CD4-positive, alpha-beta memory T cell (primary cell): ENCODE results near the gene ZBP1. TPM values are rescaled to one million over a fixed set of nuclear protein-coding genes. Genes with fewer than 3 reads are reported as not detected.
A peak's percentile ranks its signal among the peaks of the same experiment; 100 is the strongest.

Experiments
- CTCF ChIA-PET: fragments of 350-600 bp; sonication (Branson Sonifier 250); formaldehyde crosslinking; loops from one replicate; lab custom pipeline; 2021; ENCODE audit warnings: inconsistent platforms; ENCODE audit not compliant: partially characterized antibody; lab: Charles Lee
- POLR2A ChIA-PET: fragments of 350-600 bp; sonication (Branson Sonifier 250); formaldehyde crosslinking; loops from one replicate; lab custom pipeline; 2021; ENCODE audit not compliant: partially characterized antibody; lab: Charles Lee
- DNase-seq, 5 donors: peaks; one replicate each; pipeline versions ENCODE4 v3.0.0 to v3.0.0-alpha.2; 2020 to 2022; ENCODE audit warnings: mixed read lengths in 1 of 5
- H3K27ac ChIP-seq: one replicate; pipeline ENCODE4 v1.7.0; 2013; ENCODE audit warnings: low read depth, low read length
- H3K27me3 ChIP-seq: 2 replicates; pipeline ENCODE4 v1.7.0; 2013; ENCODE audit warnings: mild to moderate bottlenecking, low read length, moderate library complexity; ENCODE audit not compliant: insufficient read depth
- H3K36me3 ChIP-seq: 2 replicates; pipeline ENCODE4 v1.7.0; 2013; ENCODE audit warnings: mild to moderate bottlenecking, low read length, moderate library complexity; ENCODE audit not compliant: insufficient read depth
- H3K4me1 ChIP-seq: 2 replicates; pipeline ENCODE4 v1.7.0; 2013; ENCODE audit warnings: mild to moderate bottlenecking, low read length, moderate library complexity; ENCODE audit not compliant: insufficient read depth
- H3K4me3 ChIP-seq, 2 donors: one replicate each; pipeline ENCODE4 v1.7.0; 2013; ENCODE audit warnings: low read length in 2 of 2, mild to moderate bottlenecking in 1 of 2
- H3K9me3 ChIP-seq, 2 donors: one replicate each; pipeline ENCODE4 v1.7.0; 2013; ENCODE audit warnings: low read length in 2 of 2, control low read depth in 1 of 2; ENCODE audit not compliant: control insufficient read depth in 1 of 2
- H3K27ac Mint-ChIP-seq, 7 donors: one replicate each; pipeline ENCODE4 v1.8.0; 2020 to 2021; ENCODE audit warnings: mixed read lengths in 7 of 7, mild to moderate bottlenecking in 6 of 7, inconsistent platforms in 3 of 7, moderate library complexity in 3 of 7
- H3K27me3 Mint-ChIP-seq, 2 donors: one replicate each; pipeline ENCODE4 v1.8.0; 2020 to 2021; ENCODE audit warnings: mixed read lengths in 2 of 2
- H3K36me3 Mint-ChIP-seq, 2 donors: one replicate each; pipeline ENCODE4 v1.8.0; 2020 to 2021; ENCODE audit warnings: mixed read lengths in 2 of 2, inconsistent platforms in 1 of 2, mild to moderate bottlenecking in 1 of 2
- H3K4me1 Mint-ChIP-seq, 4 donors: one replicate each; pipeline ENCODE4 v1.8.0; 2020 to 2021; ENCODE audit warnings: mixed read lengths in 4 of 4, mild to moderate bottlenecking in 1 of 4
- H3K4me3 Mint-ChIP-seq, 8 donors: one replicate each; pipeline ENCODE4 v1.8.0; 2020 to 2021; ENCODE audit warnings: mixed read lengths in 8 of 8, mild to moderate bottlenecking in 7 of 8, moderate library complexity in 6 of 8, inconsistent platforms in 3 of 8
- H3K9me3 Mint-ChIP-seq, 8 donors: one replicate each; pipeline ENCODE4 v1.8.0; 2020 to 2021; ENCODE audit warnings: mixed read lengths in 8 of 8, mild to moderate bottlenecking in 5 of 8, inconsistent platforms in 3 of 8, moderate library complexity in 1 of 8
- intact Hi-C: fragments of 100-400 bp; cut with micrococcal nuclease; formaldehyde crosslinking; loops from one replicate; pipeline ENCODE4 v1.15.1; 2023
- polyA plus RNA-seq, 2 donors: library from polyadenylated mRNA; unstranded; fragments of 300-500 nt; fragmentation: Illumina TruSeq; gene quantifications; one replicate each; pipeline ENCODE4 v1.2.3, GENCODE V29; 2021
- total RNA-seq, 2 experiments: library from RNA; stranded (reverse); gene quantifications; one replicate each; pipeline ENCODE4 v1.2.3, GENCODE V29; 2021

The ZBP1 gene
- total and polyA plus RNA-seq, 4 experiments from 2014 or later = 11.7 to 25.2 (median 19.8) TPM

- H3K4me1 ChIP-seq = no peaks in the 10 kb centered on the region
- peaks cover 10% of the 10 kb centered on the region for H3K27me3 ChIP-seq
- H3K9me3 Mint-ChIP-seq = peaks cover 0 to 2% (median 0%) of the 10 kb centered on the region in 8 donors
- POLR2A ChIA-PET = no interaction called here
- H3K4me3 Mint-ChIP-seq = no peak overlapping the region
- H3K4me1 Mint-ChIP-seq = no peaks in the 10 kb centered on the region
- peaks cover 23 to 36% of the 10 kb centered on the region in 2 donors for H3K27me3 Mint-ChIP-seq
- no peak overlapping the region for H3K27ac ChIP-seq
- no peaks in the 10 kb centered on the region for H3K36me3 ChIP-seq
- H3K36me3 Mint-ChIP-seq = no peaks in the 10 kb centered on the region
- H3K27ac Mint-ChIP-seq = no peak overlapping the region
- no peak for DNase-seq
- CTCF ChIA-PET = no interaction called here
- H3K9me3 ChIP-seq = no peaks in the 10 kb centered on the region
- H3K4me3 ChIP-seq = no peak overlapping the region
- intact Hi-C loops = no loop called here
These were observed 43.3 kb downstream of the ZBP1 start for GRCh38 chr20:57576617-57577550.

DNA sequence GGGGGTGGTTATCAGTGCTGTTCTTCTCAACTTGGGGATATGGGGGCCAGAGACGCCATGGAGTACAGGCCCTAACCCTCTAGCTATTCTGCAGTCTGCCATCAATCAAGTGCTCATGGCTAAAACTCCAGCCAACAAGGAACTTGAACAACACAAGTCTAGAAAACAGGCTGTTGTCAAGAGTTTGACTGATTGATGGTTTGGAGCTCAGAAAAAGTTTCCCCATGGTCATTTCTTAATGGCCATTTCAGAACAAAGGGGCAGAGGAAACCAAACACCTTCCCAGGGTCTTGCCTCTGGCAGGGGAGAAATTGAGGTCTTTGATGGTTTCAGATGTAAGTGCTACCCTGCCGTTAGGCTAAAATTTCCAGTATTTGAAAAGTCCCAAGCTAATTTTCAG lies 44.2 kb downstream of the ZBP1 start:
- no peak for DNase-seq
- ChIA-PET CTCF (no interaction called here), POLR2A (no interaction called here)
- peaks cover 0 to 2% (median 0%) of the 10 kb centered on the region in 8 donors for H3K9me3 Mint-ChIP-seq
- H3K27me3 ChIP-seq = peaks cover 9% of the 10 kb centered on the region
- H3K27ac ChIP-seq = no peak overlapping the region
- no peak overlapping the region for H3K4me3 ChIP-seq
- no peak overlapping the region for H3K4me3 Mint-ChIP-seq
- intact Hi-C loops = no loop called here
- peaks cover 23 to 31% of the 10 kb centered on the region in 2 donors for H3K27me3 Mint-ChIP-seq
- no peaks in the 10 kb centered on the region for H3K36me3 ChIP-seq
- no peaks in the 10 kb centered on the region for H3K4me1 ChIP-seq
- no peaks in the 10 kb centered on the region for H3K9me3 ChIP-seq
- H3K36me3 Mint-ChIP-seq = no peaks in the 10 kb centered on the region
- H3K27ac Mint-ChIP-seq = no peak overlapping the region
- no peaks in the 10 kb centered on the region for H3K4me1 Mint-ChIP-seq

DNA sequence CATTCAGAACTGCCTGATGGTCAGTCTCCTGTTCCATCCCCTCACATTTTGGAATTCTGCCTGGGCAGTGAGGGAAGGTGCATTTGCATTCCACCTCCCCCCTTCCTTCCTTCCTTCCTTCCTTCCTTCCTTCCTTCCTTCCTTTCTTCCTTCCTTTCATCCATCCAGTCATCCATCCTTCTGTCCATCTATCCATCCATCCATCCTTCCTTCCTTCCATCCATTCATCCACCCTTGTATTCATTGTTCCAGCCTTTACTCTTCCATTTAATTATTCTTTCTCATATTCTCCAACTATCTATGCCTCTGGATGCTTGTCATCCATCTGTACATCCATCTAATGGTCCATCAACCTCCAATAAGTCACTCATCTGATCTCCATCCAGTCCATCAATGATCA lies 45.3 kb downstream of the ZBP1 start:
- intact Hi-C loops = no loop called here
- CTCF ChIA-PET = no interaction called here
- no peak overlapping the region for H3K27ac Mint-ChIP-seq

GRCh38 chr20:57573894-57574293 lies 46.3 kb downstream of the ZBP1 start:
- H3K27me3 Mint-ChIP-seq = peaks cover 12 to 23% of the 10 kb centered on the region in 2 donors
- H3K4me3 Mint-ChIP-seq = no peak overlapping the region
- no peaks in the 10 kb centered on the region for H3K36me3 ChIP-seq
- H3K9me3 ChIP-seq = no peaks in the 10 kb centered on the region
- ChIA-PET CTCF (interaction anchor here (1.0 to 1.3 kb wide), 2 partner anchors 8 to 22 kb away, joined by 3 to 4 read pairs; no protein-coding TSS in a partner anchor), POLR2A (no interaction called here)
- no peaks in the 10 kb centered on the region for H3K4me1 Mint-ChIP-seq
- no peaks in the 10 kb centered on the region for H3K4me1 ChIP-seq
- intact Hi-C loops = no loop called here
- no peaks in the 10 kb centered on the region for H3K9me3 Mint-ChIP-seq
- no peak overlapping the region for H3K27ac ChIP-seq
- peaks cover 4% of the 10 kb centered on the region for H3K27me3 ChIP-seq
- DNase-seq = no peak
- no peak overlapping the region for H3K27ac Mint-ChIP-seq
- no peaks in the 10 kb centered on the region for H3K36me3 Mint-ChIP-seq
- no peak overlapping the region for H3K4me3 ChIP-seq

More for the DNA sequence above, 45.3 kb downstream of the ZBP1 start:
- POLR2A ChIA-PET = no interaction called here
- H3K4me3 Mint-ChIP-seq = no peak overlapping the region
- peaks cover 17 to 24% of the 10 kb centered on the region in 2 donors for H3K27me3 Mint-ChIP-seq
- H3K9me3 Mint-ChIP-seq = no peaks in the 10 kb centered on the region
- H3K4me1 ChIP-seq = no peaks in the 10 kb centered on the region
- no peaks in the 10 kb centered on the region for H3K36me3 Mint-ChIP-seq
- peaks cover 4% of the 10 kb centered on the region for H3K27me3 ChIP-seq
- no peak overlapping the region for H3K27ac ChIP-seq
- H3K4me3 ChIP-seq = no peak overlapping the region
- no peak for DNase-seq
- no peaks in the 10 kb centered on the region for H3K4me1 Mint-ChIP-seq
- H3K9me3 ChIP-seq = no peaks in the 10 kb centered on the region
- no peaks in the 10 kb centered on the region for H3K36me3 ChIP-seq

DNA sequence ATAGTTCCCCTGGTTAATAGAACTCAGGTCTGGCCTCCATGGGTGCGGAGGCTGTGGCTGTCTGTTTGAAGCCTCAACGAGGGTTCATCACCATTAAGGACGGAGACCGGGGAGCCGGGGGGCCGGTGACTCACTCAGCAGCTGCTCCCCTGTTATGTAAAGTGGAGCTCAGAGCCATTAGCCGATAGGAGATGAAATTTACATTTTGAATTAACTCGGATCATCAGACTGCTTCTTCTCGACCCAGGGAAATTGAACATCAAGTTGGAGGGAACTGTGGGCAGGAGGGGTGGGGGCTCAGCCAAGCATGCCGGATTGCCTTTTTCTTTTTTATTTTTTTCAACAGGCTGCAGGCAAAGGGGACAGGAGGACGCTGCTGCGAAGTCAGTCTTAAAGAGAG lies 47.0 kb downstream of the ZBP1 start:
- no peaks in the 10 kb centered on the region for H3K4me1 ChIP-seq
- H3K27me3 Mint-ChIP-seq = peaks cover 12 to 19% of the 10 kb centered on the region in 2 donors
- intact Hi-C loops = no loop called here
- no peaks in the 10 kb centered on the region for H3K4me1 Mint-ChIP-seq
- no peaks in the 10 kb centered on the region for H3K36me3 ChIP-seq
- no peak for DNase-seq
- no peak overlapping the region for H3K27ac Mint-ChIP-seq
- H3K4me3 Mint-ChIP-seq = peak overlapping the region in 1 of 8 donors; percentile 57
- H3K9me3 Mint-ChIP-seq = no peaks in the 10 kb centered on the region
- ChIA-PET CTCF (interaction anchor here (1.0 to 1.3 kb wide), 2 partner anchors 9 to 23 kb away, joined by 3 to 4 read pairs; no protein-coding TSS in a partner anchor), POLR2A (no interaction called here)
- H3K4me3 ChIP-seq = no peak overlapping the region
- H3K36me3 Mint-ChIP-seq = no peaks in the 10 kb centered on the region
- no peaks in the 10 kb centered on the region for H3K9me3 ChIP-seq
- H3K27me3 ChIP-seq = peaks cover 4% of the 10 kb centered on the region
- H3K27ac ChIP-seq = no peak overlapping the region

DNA sequence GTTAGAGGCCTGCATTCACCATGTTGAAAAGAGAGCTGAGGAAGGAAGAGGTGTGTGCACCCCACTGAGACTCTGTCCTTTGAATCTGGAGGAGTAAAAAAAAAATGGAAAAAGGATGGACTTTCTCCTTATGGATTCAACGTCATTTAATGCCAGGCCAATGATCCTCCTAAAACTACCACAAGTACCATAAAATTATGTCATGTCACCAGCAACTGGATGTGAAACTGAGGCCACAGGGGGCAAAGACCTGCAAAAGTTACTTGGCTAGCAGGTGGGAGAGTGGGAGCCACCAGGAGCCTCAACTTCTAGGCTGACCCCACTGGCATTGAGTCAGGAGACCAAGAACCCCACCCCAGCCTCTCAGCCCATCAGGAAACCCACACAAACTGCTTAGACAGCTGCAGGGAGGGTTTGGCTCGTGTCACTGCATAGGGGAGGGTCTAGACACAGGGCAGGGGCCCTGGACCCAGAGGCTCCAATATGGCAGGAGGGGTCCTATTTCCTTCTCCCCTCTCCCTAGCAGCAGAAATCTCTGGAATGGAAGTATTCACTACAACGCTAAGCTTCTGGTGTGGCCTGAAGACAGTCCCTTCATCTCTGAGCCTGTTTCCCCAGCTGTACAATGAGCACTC lies 48.3 kb downstream of the ZBP1 start:
- Mint-ChIP-seq H3K27me3 (peaks cover 10 to 22% of the 10 kb centered on the region in 2 donors), H3K9me3 (no peaks in the 10 kb centered on the region)

DNA sequence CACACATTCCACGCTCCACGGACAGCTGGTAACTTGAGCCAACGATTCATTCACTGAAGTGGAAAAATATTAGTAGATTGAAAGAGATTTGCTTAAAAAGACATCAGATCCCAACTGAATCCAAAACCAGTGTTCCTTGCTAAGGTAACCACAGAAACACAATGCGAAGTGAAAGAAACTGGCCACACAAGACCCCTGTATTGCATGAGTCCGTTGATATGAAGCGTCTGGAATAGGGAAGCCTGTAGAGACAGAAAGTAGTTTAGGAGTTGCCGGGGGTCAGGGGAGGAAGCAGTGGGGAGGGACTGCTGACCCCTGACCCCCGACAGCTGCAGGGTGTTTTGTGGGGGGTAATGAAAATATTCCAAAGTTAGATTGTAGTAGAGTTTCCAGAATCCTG lies 49.3 kb downstream of the ZBP1 start:
- Mint-ChIP-seq H3K27me3 (peaks cover 10 to 23% of the 10 kb centered on the region in 2 donors), H3K4me3 (no peak overlapping the region), H3K9me3 (no peaks in the 10 kb centered on the region), H3K27ac (no peak overlapping the region), H3K4me1 (no peaks in the 10 kb centered on the region), H3K36me3 (no peaks in the 10 kb centered on the region)
- ChIA-PET POLR2A (no interaction called here), CTCF (no interaction called here)
- DNase-seq = no peak
- Histone ChIP-seq H3K27me3 (peaks cover 4% of the 10 kb centered on the region), H3K9me3 (no peaks in the 10 kb centered on the region), H3K36me3 (no peaks in the 10 kb centered on the region), H3K4me3 (no peak overlapping the region), H3K27ac (no peak overlapping the region), H3K4me1 (no peaks in the 10 kb centered on the region)
- intact Hi-C loops = no loop called here

More for the DNA sequence above, 48.3 kb downstream of the ZBP1 start:
- intact Hi-C loops = no loop called here
- no peak for DNase-seq
- peaks cover 4% of the 10 kb centered on the region for H3K27me3 ChIP-seq
- no peak overlapping the region for H3K4me3 ChIP-seq
- no peaks in the 10 kb centered on the region for H3K36me3 ChIP-seq
- ChIA-PET CTCF (no interaction called here), POLR2A (no interaction called here)
- H3K4me1 Mint-ChIP-seq = no peaks in the 10 kb centered on the region
- no peak overlapping the region for H3K27ac Mint-ChIP-seq
- H3K27ac ChIP-seq = no peak overlapping the region
- H3K4me1 ChIP-seq = no peaks in the 10 kb centered on the region
- no peak overlapping the region for H3K4me3 Mint-ChIP-seq
- H3K36me3 Mint-ChIP-seq = no peaks in the 10 kb centered on the region
- H3K9me3 ChIP-seq = no peaks in the 10 kb centered on the region
